NB4 (cell line): ENCODE measurements around the gene FAM241B.

Experiments
- CTCF ChIP-seq: IDR thresholded peaks from one replicate; pipeline ENCODE4 v1.5.1; 2012; ENCODE audit warnings: low read depth, low read length
- MAX ChIP-seq: IDR thresholded peaks from 2 replicates; pipeline ENCODE4 v1.6.1; 2011; ENCODE audit warnings: low read depth, low read length
- MYC ChIP-seq: IDR thresholded peaks from 2 replicates; pipeline ENCODE4 v1.6.1; 2011; ENCODE audit warnings: low read depth, low read length
- POLR2A ChIP-seq: IDR thresholded peaks from 2 replicates; pipeline ENCODE4 v1.6.1; 2011; ENCODE audit warnings: mild to moderate bottlenecking; ENCODE audit not compliant: insufficient read length; ENCODE audit errors: extremely low read depth

GRCh38 chr10:69641261-69641980 lies 11.4 kb downstream of the FAM241B start:
- no peak for TF ChIP-seq CTCF
- no peak for TF ChIP-seq POLR2A
- no peak for TF ChIP-seq MAX
- TF ChIP-seq MYC = no peak
